Breast epithelium (tissue), 4 donors: ENCODE measurements around the gene FNIP2. TPM values are rescaled to one million over a fixed set of nuclear protein-coding genes. Genes with fewer than 3 reads are reported as not detected.
A peak's percentile ranks its signal among the peaks of the same experiment; 100 is the strongest.

Experiments used
- DNase-seq, 2 donors: peaks; one replicate each; pipeline ENCODE4 v3.0.0-alpha.2; 2019; ENCODE audit warnings: low spot score in 2 of 2
- H3K27ac ChIP-seq, 2 donors: fragments of 200-600 bp; sonication (generic) in 1 of 2; one replicate each; pipeline ENCODE4 v1.5.1; 2016 to 2019; ENCODE audit warnings: mild to moderate bottlenecking in 1 of 2
- H3K27me3 ChIP-seq, 2 donors: fragments of 200-600 bp; sonication (generic) in 1 of 2; one replicate each; pipeline versions ENCODE4 v1.5.1 to v1.6.0; 2017 to 2019; ENCODE audit warnings: control low read depth in 1 of 2, mild to moderate bottlenecking in 1 of 2
- H3K36me3 ChIP-seq: fragments of 200-600 bp; one replicate; pipeline ENCODE4 v1.5.1; 2019
- H3K4me1 ChIP-seq, 2 donors: fragments of 200-600 bp; sonication (generic); one replicate each; pipeline ENCODE4 v1.5.1; 2016 to 2019; ENCODE audit warnings: control low read depth in 1 of 2
- H3K4me3 ChIP-seq, 3 donors: fragments of 200-600 bp; sonication (generic); 1 replicate in 2 of 3; 2 replicates in 1 of 3; pipeline ENCODE4 v1.5.1; 2016 to 2019; ENCODE audit warnings: mild to moderate bottlenecking in 3 of 3, moderate library complexity in 2 of 3
- H3K9me3 ChIP-seq, 2 donors: fragments of 200-600 bp; sonication (generic) in 1 of 2; one replicate each; pipeline ENCODE4 v1.5.1; 2016 to 2019; ENCODE audit warnings: control low read depth in 1 of 2
- POLR2A ChIP-seq: fragments of 450-650 bp; IDR thresholded peaks from one replicate; pipeline ENCODE4 v1.6.1; 2016; ENCODE audit warnings: antibody characterized with exemption, mild to moderate bottlenecking, moderate library complexity
- POLR2AphosphoS5 ChIP-seq, 3 donors: sonication (generic); formaldehyde crosslinking; IDR thresholded peaks; one replicate each; pipeline ENCODE4 v1.6.1; 2017; ENCODE audit warnings: antibody characterized with exemption in 3 of 3
- intact Hi-C: fragments of 100-400 bp; cut with DNase I; formaldehyde crosslinking; loops from one replicate; pipeline ENCODE4 v1.15.1; 2023; ENCODE audit warnings: low total_unique reads
- total RNA-seq, 3 donors: library from RNA; depleted of rRNA; stranded (reverse); fragments of >200 nt; gene quantifications; one replicate each; pipeline ENCODE4 v1.1.0, GENCODE V29; 2016
- TF ChIP-seq, protein P1 (sequence below), 3 donors: fragments of 450-650 bp; IDR thresholded peaks; one replicate each; pipeline ENCODE4 v1.5.1; 2016 to 2017; ENCODE audit warnings: antibody characterized with exemption in 3 of 3, mild to moderate bottlenecking in 3 of 3, moderate library complexity in 3 of 3

The FNIP2 gene
- total RNA-seq, 3 donors from 2014 or later, result 40.3 to 70.4 (median 55.2) TPM

DNA sequence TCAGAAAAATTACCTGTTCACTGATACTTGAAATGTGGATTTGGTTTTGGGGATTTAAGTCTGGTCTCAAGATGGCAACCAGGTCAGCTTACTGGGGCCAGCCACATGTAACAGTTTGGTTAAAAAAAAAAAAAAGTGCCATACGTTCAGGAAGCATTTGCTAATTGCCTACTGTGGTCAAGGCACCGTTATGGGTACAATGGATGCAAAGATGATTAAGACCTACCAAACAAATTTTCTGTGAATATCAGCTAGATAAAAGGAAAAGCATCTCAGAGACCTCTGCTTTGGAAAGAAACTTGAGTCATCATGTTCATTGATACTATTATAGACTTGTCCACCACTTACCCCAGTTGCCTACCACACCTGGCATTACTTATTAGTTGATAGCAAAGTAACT, 80.9 kb downstream of the FNIP2 start:
- TF ChIP-seq POLR2A (no peak), POLR2AphosphoS5 (IDR thresholded peaks at IDR 0.05) (no peak)
- TF ChIP-seq, protein P1, sequence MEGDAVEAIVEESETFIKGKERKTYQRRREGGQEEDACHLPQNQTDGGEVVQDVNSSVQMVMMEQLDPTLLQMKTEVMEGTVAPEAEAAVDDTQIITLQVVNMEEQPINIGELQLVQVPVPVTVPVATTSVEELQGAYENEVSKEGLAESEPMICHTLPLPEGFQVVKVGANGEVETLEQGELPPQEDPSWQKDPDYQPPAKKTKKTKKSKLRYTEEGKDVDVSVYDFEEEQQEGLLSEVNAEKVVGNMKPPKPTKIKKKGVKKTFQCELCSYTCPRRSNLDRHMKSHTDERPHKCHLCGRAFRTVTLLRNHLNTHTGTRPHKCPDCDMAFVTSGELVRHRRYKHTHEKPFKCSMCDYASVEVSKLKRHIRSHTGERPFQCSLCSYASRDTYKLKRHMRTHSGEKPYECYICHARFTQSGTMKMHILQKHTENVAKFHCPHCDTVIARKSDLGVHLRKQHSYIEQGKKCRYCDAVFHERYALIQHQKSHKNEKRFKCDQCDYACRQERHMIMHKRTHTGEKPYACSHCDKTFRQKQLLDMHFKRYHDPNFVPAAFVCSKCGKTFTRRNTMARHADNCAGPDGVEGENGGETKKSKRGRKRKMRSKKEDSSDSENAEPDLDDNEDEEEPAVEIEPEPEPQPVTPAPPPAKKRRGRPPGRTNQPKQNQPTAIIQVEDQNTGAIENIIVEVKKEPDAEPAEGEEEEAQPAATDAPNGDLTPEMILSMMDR (IDR thresholded peaks at IDR 0.05), result no peak
- H3K36me3 ChIP-seq, result no peaks in the 10 kb centered on the region
- intact Hi-C loops, result no loop called here
- H3K9me3 ChIP-seq, result no peaks in the 10 kb centered on the region
- no peak overlapping the region for H3K27ac ChIP-seq
- no peaks in the 10 kb centered on the region for H3K4me1 ChIP-seq
- DNase-seq, result no peak
- H3K4me3 ChIP-seq, result no peak overlapping the region
- no peaks in the 10 kb centered on the region for H3K27me3 ChIP-seq

GRCh38 chr4:158850371-158850770, 81.5 kb downstream of the FNIP2 start:
- Histone ChIP-seq H3K36me3 (no peaks in the 10 kb centered on the region), H3K27ac (no peak overlapping the region), H3K9me3 (no peaks in the 10 kb centered on the region), H3K4me1 (no peaks in the 10 kb centered on the region), H3K4me3 (no peak overlapping the region), H3K27me3 (no peaks in the 10 kb centered on the region)
- intact Hi-C loops, result no loop called here
- DNase-seq, result no peak
- no peak for TF ChIP-seq POLR2AphosphoS5 (IDR thresholded peaks at IDR 0.05)
- TF ChIP-seq POLR2A, result no peak
- TF ChIP-seq, protein P1 (IDR thresholded peaks at IDR 0.05), result no peak

- Histone ChIP-seq H3K27ac (no peak overlapping the region), H3K27me3 (no peaks in the 10 kb centered on the region), H3K4me1 (no peaks in the 10 kb centered on the region), H3K9me3 (no peaks in the 10 kb centered on the region), H3K4me3 (no peak overlapping the region), H3K36me3 (no peaks in the 10 kb centered on the region)
- intact Hi-C loops, result no loop called here
- TF ChIP-seq POLR2A, result no peak
- TF ChIP-seq, protein P1 (IDR thresholded peaks at IDR 0.05), result peak; percentile 73 to 80 (median 77)
- DNase-seq, result peak in 1 of 2 donors; percentile 55
Measured at GRCh38 chr4:158850800-158851644, 82.2 kb downstream of the FNIP2 start.

GRCh38 chr4:158854236-158854635, 85.4 kb downstream of the FNIP2 start:
- DNase-seq, result no peak
- no peak overlapping the region for H3K27ac ChIP-seq
- H3K4me3 ChIP-seq, result no peak overlapping the region
- no peaks in the 10 kb centered on the region for H3K36me3 ChIP-seq
- intact Hi-C loops, result no loop called here
- no peak for TF ChIP-seq POLR2AphosphoS5 (IDR thresholded peaks at IDR 0.05)
- TF ChIP-seq POLR2A, result no peak
- TF ChIP-seq, protein P1 (IDR thresholded peaks at IDR 0.05), result no peak
- no peaks in the 10 kb centered on the region for H3K4me1 ChIP-seq
- H3K27me3 ChIP-seq, result no peaks in the 10 kb centered on the region
- H3K9me3 ChIP-seq, result no peaks in the 10 kb centered on the region

DNA sequence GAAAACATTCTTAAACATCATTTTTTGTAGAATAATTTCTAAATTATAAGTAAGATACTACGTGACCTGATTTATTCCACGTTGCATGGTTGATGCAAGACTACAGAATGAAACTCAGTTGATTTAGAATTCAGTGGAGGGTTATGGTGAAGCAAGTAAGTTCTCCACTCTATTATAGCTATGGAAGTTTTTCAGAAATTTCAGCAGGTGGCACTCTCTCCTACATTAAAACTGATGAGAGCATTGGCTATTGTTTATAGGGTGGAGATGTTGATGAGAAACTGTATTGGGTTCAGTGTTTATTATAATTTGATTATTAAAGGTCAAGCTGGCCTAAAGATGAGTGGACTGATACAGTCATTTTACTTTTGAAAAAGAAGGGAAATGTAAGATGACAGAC, 88.0 kb downstream of the FNIP2 start:
- intact Hi-C loops, result loop anchor here (5.0 kb wide), 1 partner anchor 340 kb away; no protein-coding TSS in a partner anchor
- Histone ChIP-seq H3K4me1 (no peaks in the 10 kb centered on the region), H3K9me3 (no peaks in the 10 kb centered on the region), H3K36me3 (no peaks in the 10 kb centered on the region), H3K27ac (no peak overlapping the region), H3K4me3 (no peak overlapping the region), H3K27me3 (no peaks in the 10 kb centered on the region)
- no peak for TF ChIP-seq POLR2AphosphoS5 (IDR thresholded peaks at IDR 0.05)
- TF ChIP-seq, protein P1 (IDR thresholded peaks at IDR 0.05), result peak; percentile 30 to 64 (median 54)
- DNase-seq, result no peak
